ENCODE measurements around the gene CAPN1.

CAPN1 gene

DNA sequence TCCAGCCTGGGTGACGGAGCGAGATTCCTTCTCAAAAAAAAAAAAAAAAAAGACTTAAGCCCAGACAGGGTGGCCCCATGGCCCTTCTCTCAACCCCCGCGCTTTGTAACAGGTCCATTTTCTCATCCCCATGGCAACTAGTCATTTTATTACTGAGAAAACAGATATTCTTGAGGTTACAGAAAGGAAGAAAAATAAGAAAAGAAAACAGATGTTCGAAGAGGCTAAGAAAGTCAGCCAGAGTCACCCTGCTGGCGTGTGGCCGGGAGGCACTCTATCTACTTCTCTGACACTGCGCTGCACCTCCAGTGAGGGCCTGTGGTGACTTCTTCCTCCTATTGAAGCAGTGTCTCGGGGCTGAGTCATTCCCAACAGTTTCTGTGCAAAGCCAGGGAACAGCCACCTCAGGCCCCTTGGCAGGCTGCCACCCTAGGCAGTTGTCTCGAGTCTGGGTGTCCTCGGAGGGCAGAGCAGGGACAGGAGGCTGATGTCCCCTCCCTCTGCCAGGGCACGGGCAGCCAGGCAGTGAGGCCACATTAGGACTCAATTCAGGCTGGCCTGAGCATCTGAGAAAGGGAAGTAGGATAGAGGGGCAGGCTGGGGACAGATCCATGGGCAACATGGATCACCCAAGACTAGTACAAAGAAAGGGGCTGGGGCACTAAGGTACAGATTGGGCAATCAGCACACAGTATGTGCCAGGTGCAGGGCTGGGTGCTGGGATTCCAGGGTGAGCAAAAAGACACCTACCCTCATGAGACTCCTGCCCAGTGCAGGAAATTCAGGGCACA, 31.0 kb upstream of the CAPN1 start:
- peak; percentile 85 to 95 for DNase-seq
- TF ChIP-seq POLR2A (IDR thresholded peaks at IDR 0.05; ENCODE audit: low read length) (peak; percentile 80), GATA1 (IDR thresholded peaks at IDR 0.05; ENCODE audit: low read depth, low read length) (no peak)

DNA sequence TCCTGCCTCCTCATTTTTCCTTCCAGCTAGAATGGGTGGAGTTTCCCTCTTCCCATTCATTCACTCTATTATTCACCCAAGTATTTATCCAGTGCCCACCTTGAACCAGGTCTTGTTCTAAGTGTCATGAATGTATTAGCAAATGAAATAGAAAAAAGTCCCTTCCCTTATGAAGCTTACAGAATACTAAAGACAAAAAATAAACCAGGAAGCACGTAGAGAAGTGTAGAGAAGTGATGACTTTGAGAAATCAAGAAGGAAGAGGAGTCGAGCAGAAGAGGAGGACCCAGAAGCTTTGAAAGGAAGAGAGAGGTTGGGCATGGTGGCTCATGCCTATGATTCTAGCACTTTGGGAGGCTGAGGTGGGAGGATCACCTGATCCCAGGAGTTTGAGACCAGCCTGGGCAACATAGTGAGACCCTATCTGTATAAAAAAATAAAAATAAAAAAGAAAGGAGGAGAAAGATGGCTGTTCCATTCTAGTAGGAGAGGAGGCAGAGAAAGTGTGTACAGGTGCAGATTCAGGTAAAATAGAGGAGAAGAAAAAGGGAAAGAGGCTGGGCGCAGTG, 30.3 kb upstream of the CAPN1 start:
- DNase-seq = no peak
- TF ChIP-seq POLR2A (IDR thresholded peaks at IDR 0.05; ENCODE audit: low read length) = no peak
- TF ChIP-seq GATA1 (IDR thresholded peaks at IDR 0.05; ENCODE audit: low read depth, low read length) = no peak

DNA sequence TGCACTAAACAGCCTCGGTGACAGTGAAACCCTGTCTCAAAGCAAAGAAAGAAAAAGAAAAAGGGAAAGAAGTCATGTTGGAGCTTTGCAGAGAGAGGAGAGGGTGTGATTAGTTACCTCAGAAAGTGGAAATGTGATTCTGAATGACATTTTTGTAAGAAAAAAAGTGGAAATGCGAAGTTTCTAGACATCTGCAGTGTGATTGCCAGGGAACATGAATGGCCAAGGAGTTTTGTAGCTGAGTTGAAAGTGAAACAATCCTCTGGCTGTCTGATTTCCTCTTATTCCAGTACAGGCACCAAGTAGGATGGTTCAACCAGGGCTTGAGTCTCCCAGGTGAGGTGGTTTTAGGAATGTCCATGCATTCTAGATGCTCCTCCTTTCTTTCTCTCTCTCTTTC, 29.6 kb upstream of the CAPN1 start:
- no peak for DNase-seq
- TF ChIP-seq POLR2A (IDR thresholded peaks at IDR 0.05; ENCODE audit: low read length) (no peak), GATA1 (IDR thresholded peaks at IDR 0.05; ENCODE audit: low read depth, low read length) (no peak)

DNA sequence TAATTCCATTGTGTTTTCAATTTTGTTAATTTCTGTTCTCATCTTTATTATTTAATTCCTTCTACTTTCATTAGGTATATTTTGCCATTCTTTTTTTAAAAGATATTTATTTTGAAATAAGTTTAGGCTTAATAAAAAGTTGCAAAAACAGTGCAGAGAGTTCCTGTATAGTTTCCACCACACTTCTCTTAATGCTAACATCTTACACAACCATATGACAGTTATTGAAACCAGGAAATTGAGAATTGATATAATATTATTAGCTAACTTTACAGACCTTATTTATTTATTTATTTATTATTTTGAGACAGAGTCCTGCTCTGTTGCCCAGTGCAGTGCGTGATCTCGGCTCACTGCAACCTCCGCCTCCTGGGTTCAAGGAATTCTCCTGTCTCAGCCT, 25.5 kb upstream of the CAPN1 start:
- no peak for DNase-seq

DNA sequence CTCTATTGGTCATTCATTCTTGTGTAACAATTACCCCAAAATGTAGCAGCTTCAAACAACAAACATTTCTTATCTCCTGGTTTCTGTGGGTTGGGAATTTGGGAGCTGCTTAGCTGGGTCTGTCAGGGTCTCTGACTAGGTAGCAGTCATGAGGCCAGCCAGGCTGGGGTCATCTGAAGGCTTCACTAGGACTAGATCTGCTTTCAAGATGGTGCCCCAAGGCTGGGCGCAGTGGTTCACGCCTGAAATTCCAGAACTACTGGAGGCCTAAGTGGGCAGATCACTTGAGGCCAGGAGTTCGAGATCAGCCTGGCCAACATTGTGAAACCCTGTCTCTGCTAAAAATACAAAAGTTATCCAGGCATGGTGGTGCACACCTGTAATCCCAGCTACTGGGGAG, 24.8 kb upstream of the CAPN1 start:
- no peak for DNase-seq
- TF ChIP-seq GATA1 (IDR thresholded peaks at IDR 0.05; ENCODE audit: low read depth, low read length) (no peak), POLR2A (IDR thresholded peaks at IDR 0.05; ENCODE audit: low read length) (no peak)

More for the DNA sequence above, 25.5 kb upstream of the CAPN1 start:
- TF ChIP-seq POLR2A (IDR thresholded peaks at IDR 0.05; ENCODE audit: low read length) (no peak), GATA1 (IDR thresholded peaks at IDR 0.05; ENCODE audit: low read depth, low read length) (no peak)

DNA sequence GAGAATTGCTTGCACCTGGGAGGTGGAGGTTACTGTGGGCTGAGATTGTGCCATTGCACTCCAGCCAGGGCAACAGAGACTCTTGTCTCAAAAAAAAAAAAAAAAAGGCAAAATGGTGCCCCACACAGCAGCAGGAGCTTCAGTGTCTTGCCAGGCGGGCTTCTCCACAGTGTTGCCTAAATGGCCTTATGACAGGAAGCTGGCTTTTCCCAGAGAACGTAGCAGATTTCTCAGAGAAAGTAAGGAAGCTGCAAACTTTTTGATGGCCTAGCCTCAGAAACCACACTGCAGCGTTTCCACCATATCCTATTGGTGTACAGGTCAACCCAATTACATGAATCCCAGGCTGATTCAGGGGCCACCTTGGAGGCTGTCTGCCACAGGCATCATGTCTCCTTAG, 24.4 kb upstream of the CAPN1 start:
- TF ChIP-seq GATA1 (IDR thresholded peaks at IDR 0.05; ENCODE audit: low read depth, low read length) (no peak), POLR2A (IDR thresholded peaks at IDR 0.05; ENCODE audit: low read length) (no peak)
- DNase-seq = no peak

DNA sequence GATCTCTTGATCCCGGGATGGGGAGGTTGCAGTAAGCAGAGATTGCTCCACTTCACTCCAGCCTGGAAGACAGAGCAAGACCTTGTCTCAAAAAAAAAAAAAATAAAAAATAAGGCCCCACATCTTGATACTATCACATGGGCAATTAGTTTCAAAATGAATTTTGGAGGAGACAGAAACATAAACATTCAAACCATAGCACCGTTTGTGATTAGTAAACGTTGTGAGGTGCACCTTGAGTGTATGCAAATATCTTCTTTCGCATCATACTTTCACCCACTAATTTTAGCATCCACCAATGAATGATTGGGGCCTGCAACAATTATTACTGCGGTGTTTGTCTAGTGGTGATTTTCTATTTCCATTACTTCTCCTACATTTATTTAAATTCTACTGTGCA, 22.7 kb upstream of the CAPN1 start:
- no peak for TF ChIP-seq POLR2A (IDR thresholded peaks at IDR 0.05; ENCODE audit: low read length)
- no peak for TF ChIP-seq GATA1 (IDR thresholded peaks at IDR 0.05; ENCODE audit: low read depth, low read length)
- DNase-seq = no peak

DNA sequence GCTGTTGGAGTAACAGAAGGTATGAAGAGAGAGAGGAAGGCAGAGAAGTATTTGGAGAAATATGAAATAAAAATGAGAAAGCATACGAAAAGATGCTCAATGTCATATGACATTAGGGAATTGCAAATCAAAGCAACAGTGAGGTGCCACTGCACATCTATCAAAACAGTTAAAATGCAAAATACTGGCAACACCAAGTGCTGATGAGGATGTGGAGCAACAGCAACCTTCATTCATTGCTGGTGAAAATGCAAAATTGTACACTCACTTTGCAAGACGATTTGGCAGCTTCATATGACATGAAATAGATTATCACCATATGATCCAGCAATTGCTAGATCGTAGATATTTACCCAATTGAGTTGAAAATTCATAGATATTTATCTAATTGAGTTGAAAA, 21.1 kb upstream of the CAPN1 start:
- TF ChIP-seq GATA1 (IDR thresholded peaks at IDR 0.05; ENCODE audit: low read depth, low read length) = no peak
- no peak for TF ChIP-seq POLR2A (IDR thresholded peaks at IDR 0.05; ENCODE audit: low read length)
- DNase-seq = no peak

DNA sequence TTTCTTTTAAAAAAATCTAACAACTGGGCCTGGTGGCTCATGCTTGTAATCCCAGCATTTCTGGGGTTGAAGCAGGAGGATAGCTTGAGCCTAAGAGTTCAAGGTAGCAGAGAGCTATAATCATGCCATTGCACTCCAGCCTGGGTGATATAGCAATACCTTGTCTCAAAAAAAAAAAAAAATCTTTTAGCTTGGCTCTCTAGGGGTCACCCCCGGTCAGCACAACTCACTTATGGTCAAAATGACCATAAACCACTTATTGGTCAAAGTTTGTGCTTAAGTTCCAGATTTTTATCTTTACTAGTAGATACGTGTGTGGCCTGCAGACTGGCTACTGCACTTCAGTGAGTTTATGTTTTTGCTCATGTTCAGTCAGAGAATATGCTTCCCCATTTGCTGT, 18.0 kb upstream of the CAPN1 start:
- TF ChIP-seq GATA1 (IDR thresholded peaks at IDR 0.05; ENCODE audit: low read depth, low read length) (no peak), POLR2A (IDR thresholded peaks at IDR 0.05; ENCODE audit: low read length) (no peak)
- no peak for DNase-seq

DNA sequence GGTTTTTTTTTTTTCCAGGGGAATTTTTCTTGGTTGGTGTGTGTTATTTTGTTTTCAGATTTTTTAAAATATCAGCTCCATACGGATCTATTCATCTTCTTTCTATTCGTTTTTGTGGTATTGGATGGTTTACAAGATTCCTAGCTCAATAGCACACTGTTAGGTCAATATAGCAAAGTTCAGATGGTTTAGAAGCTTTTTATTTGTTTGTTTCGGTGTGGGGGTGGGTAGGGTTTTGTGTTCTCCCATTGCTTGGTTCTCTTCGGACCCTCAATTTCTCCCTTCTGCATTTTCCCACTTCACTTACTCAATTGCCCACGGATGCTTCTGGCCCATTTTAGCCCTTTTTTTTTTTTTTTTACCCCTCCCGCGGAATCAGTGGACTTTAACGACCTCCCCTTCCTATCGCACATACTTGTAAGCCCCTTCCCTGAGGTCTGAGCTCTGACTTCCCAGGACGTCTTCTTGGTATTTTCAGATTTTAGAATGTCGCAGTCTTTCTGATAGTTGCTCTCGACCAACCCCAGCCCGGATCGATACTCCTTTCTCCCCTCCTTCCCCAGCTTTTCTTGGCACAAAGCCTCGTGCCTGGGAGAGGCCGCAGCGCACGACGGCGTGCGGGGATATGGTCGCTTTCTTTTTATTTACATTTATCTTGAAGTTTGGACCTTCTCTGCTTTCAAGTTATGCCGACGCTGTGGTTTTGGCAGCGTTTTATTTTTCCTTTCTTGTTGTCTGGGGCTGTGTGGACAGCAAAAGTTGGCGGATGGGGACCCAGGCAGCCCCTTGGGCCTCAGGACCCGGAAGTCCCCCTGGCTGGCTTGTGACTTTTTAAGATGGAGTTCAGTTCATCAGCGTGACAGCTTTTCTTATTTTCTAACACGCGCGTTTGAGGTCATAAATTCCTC, 16.1 kb upstream of the CAPN1 start:
- no peak for DNase-seq
- TF ChIP-seq POLR2A (IDR thresholded peaks at IDR 0.05; ENCODE audit: low read length) (no peak), GATA1 (IDR thresholded peaks at IDR 0.05; ENCODE audit: low read depth, low read length) (no peak)

DNA sequence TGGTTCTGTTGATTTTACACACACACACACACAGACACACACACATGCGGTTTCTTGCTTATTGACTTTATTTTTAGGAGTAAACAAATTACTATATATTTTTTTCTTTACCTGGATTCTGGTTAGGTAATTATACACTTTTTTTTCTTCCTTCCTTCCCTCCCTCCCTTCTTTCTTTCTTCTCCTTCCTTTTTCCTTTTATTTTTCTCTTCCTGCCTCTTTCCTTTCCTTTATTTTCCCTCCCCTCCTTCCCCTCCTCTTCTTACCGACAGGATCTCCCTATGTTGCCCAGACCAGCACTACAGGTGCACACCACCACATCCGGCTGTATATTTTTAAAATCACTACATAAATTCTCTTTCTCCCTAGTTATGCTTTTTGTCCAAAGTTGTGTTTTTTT, 14.8 kb upstream of the CAPN1 start:
- no peak for DNase-seq
- no peak for TF ChIP-seq POLR2A (IDR thresholded peaks at IDR 0.05; ENCODE audit: low read length)
- no peak for TF ChIP-seq GATA1 (IDR thresholded peaks at IDR 0.05; ENCODE audit: low read depth, low read length)

DNA sequence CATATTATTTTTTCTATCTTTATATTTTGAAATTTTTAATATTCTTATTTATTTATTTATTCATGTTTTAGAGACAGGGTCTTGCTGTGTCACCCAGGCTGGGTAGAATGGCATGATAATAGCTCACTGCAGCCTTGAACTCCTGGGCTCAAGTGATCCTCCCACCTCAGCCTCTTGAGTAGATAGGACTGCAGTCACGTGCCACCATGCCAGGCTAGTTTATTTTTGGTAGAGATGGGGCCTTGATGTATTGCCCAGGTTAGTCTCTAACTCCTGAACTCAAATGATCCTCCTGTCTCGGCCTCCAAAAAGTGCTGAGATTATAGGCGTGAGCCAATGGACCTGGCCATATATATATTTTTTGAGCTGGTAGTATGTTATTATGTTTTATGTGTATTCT, 14.1 kb upstream of the CAPN1 start:
- no peak for TF ChIP-seq GATA1 (IDR thresholded peaks at IDR 0.05; ENCODE audit: low read depth, low read length)
- no peak for TF ChIP-seq POLR2A (IDR thresholded peaks at IDR 0.05; ENCODE audit: low read length)
- no peak for DNase-seq

DNA sequence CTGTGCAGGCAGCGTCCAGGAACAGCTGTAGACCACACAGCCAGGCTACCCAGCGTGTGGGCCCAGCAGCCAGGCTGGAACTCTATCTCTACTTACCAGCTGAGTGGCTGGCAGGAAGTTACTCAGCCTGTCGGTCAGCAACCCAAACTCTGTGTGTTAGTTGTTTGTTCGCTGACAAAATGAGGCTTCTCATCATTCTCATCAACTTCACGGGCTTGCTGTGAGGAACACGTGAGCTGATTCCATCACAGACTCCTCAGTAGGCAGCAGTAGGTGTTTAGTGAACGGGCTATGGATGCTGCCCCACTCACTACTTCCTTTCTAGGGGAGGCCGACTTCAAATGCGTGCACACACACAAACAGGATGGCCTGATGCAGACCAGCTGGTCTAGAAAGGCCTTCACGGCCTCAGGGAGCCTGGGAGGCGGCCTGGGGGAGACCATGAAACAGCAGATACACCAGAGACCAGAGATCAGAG, 12.5 kb upstream of the CAPN1 start:
- TF ChIP-seq GATA1 (IDR thresholded peaks at IDR 0.05; ENCODE audit: low read depth, low read length) (no peak), POLR2A (IDR thresholded peaks at IDR 0.05; ENCODE audit: low read length) (peak; percentile 65)
- DNase-seq = peak; percentile 39 to 58

DNA sequence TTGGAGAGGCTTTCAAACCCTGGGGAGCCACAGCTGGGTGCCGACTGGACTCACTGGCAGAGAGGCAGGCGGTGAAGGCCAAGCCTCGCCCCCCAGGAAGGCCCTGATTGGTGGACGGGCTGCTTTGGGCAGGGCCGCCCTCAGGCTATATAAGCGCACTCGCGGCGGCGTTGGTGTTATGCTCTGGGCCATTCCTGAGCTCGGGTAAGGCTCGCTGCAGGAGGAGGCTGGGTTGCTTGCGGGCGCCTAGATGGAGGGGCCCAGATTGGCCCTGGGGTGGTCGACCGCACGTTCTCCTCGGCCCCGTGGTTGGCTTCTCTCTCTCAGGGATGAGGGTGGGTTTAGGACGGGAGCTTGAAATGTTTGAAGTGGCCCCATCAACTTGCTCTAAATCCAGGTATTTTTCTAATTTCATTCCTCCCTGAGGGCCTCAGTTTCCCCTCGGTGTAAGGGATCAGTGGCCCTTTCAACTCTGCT, 11.6 kb upstream of the CAPN1 start, which contains the start of gene SPDYC:
Gene SPDYC, plus strand, starts transcription at position 176 of the 477 bp plus-strand sequence. CDS start 1,125 bp downstream, outside the sequence.
- peak in 1 of 2 experiments; percentile 28 for DNase-seq

More for the DNA sequence above, 11.6 kb upstream of the CAPN1 start, which contains the start of gene SPDYC:
- no peak for TF ChIP-seq GATA1 (IDR thresholded peaks at IDR 0.05; ENCODE audit: low read depth, low read length)

All from erythroblast (primary cell).